ENCODE measurements around the gene CDC27.
"Not testable (repeated sequence)": the region's sequence is repeated elsewhere in the genome, so short reads cannot be mapped to it uniquely, and the experiment has no call there.

CDC27 gene

GRCh38 chr17:47188876-47189731 lies at the start of gene CDC27:
CDC27 (minus strand) TSS chr17:47189295; CDS start chr17:47189172, 123 bp downstream.
- DNase-seq, result peak; percentile 98 to 100

GRCh38 chr17:47238321-47239010 lies 49.4 kb upstream of the CDC27 start:
- DNase-seq, result no peak

- DNase-seq, result no peak
Observed at GRCh38 chr17:47237841-47238240, 48.7 kb upstream of the CDC27 start.

- DNase-seq, result no peak
Observed at GRCh38 chr17:47235923-47236322, 46.8 kb upstream of the CDC27 start.

- DNase-seq, result no peak
Observed at GRCh38 chr17:47235506-47235905, 46.4 kb upstream of the CDC27 start.

- DNase-seq, result no peak
Observed at GRCh38 chr17:47232465-47232864, 43.4 kb upstream of the CDC27 start.

GRCh38 chr17:47231866-47232265 lies 42.8 kb upstream of the CDC27 start:
- no peak for DNase-seq

GRCh38 chr17:47231334-47231733 lies 42.2 kb upstream of the CDC27 start:
- DNase-seq, result no peak

- no peak for DNase-seq
Observed at GRCh38 chr17:47230864-47231263, 41.8 kb upstream of the CDC27 start.

- peak; percentile 71 to 73 for DNase-seq
Observed at GRCh38 chr17:47229535-47230443, 40.7 kb upstream of the CDC27 start.

GRCh38 chr17:47227862-47228261 lies 38.8 kb upstream of the CDC27 start:
- no peak for DNase-seq

- DNase-seq, result no peak
Observed at GRCh38 chr17:47225911-47226688, 37.0 kb upstream of the CDC27 start.

GRCh38 chr17:47225436-47225858 lies 36.4 kb upstream of the CDC27 start:
- no peak for DNase-seq

- no peak for DNase-seq
Observed at GRCh38 chr17:47224966-47225365, 35.9 kb upstream of the CDC27 start.

- not testable (repeated sequence) for DNase-seq
Observed at GRCh38 chr17:47224077-47224476, 35.0 kb upstream of the CDC27 start.

GRCh38 chr17:47223460-47223859 lies 34.4 kb upstream of the CDC27 start:
- DNase-seq, result no peak

- DNase-seq, result no peak
Observed at GRCh38 chr17:47223007-47223406, 33.9 kb upstream of the CDC27 start.

- no peak for DNase-seq
Observed at GRCh38 chr17:47222047-47222446, 33.0 kb upstream of the CDC27 start.

GRCh38 chr17:47221154-47221553 lies 32.1 kb upstream of the CDC27 start:
- DNase-seq, result no peak

GRCh38 chr17:47220531-47220999 lies 31.5 kb upstream of the CDC27 start:
- DNase-seq, result no peak

GRCh38 chr17:47219621-47220475 lies 30.8 kb upstream of the CDC27 start:
- DNase-seq, result no peak
